NCI-H146 treated with DMSO at 0.1 percent for 48 hours (cell line): ENCODE results near the gene ATF4.

ENCODE experiments used
- DNase-seq: peaks from one replicate; lab custom pipeline; 2025; ENCODE audit not compliant: unreplicated experiment; lab: John Stamatoyannopoulos, UW

The ATF4 gene

DNA sequence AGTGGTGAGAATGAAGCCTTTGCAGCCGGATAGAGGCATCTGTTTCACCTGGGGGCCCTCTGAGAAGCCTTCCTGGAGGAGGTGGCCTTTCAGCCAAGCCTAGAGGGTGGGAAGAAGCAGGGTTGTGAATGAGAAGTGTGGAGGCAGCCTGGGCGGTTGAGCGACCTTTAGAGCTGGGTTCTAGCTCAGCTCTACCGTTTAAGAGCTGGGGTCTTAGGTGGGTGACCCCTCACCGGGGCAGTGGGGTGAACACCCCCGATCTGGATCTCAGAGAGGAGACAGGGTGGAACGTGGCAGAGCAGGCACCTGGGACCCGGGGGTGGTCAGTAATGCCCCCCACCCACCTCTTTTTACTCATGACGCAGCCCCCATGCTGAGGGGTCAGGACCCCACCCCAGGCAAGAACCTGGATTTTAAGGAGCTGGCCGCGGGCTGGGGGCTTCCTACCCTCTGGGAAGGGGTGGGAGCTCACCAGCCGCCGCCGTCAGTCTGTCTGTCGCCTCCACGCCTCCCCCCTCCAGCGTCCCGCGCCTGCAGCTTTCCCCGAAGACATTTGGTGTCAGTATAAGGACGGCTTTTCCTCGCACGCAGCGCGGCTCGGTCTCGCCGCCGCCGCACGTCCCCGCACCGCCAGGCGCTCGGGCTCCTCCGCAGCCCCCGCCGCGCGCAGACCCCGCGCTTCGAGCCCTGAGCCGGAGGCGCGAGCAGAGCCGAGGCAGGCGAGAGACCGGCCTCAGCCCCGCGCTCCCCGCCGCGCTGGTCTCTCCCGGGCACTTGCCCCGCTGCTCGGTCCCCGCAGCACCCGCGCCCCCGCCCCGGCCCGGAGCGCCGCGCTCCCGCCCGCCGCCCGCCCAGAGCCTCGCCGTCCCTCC lies 36.8 kb downstream of the ATF4 start:
- no peak for DNase-seq

DNA sequence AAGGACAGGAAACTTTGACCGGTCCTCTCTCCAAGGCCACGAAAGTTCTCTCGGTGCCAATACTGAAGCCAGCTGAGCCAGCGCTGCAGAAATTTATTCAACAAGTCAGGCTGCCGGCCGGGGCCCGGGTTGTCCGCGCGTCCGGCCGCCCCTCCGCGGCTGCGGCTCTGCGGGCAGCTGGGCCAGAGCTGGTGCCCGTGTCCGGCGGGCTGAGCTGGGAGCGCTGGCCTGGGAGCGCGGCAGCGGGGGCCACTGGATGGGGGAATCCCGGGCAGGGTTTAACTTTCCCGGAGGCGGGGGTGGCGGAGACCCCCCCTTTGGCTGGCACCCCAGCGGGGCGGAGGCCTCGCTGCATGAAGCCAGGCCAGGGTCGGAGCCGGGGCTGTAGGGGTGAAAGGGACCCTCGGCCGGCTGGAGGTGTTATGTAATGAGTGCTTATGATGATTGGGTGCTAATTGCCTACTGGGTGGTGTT lies 37.9 kb downstream of the ATF4 start:
- DNase-seq, result no peak

- DNase-seq, result no peak
These were observed 38.6 kb downstream of the ATF4 start for GRCh38 chr22:39558950-39559349.

DNA sequence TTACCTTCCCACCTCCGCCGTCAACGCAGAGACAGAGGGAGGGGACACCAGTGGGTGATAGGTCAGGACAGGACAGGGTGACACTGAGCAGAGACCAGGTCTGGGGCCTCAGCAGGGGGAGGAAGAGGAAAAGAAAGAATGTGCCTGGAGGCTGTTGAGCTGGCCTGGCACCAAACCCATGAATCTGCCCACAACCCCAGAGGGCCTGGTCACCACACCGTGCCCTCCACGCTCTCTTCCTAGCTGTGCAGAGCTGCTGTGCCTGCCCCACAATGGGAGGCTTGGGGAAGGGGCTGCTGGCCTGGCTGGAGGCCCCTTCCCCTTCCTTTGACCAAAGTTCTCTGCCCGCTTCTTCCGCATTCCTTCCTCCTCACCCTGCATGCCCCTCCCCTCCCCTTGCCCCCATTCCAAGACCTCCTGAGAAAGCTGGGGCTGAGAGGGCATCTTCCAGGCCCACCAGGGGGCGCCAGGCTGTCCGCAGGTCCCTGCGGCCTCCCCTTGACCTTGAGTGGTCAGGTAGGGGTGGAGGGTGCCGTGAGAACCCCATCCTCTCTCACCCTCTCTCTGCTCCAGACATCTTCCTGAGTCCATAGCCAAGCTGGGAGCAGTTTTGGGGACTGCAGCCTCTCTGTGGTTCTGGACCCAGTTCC lies 39.2 kb downstream of the ATF4 start:
- no peak for DNase-seq

DNA sequence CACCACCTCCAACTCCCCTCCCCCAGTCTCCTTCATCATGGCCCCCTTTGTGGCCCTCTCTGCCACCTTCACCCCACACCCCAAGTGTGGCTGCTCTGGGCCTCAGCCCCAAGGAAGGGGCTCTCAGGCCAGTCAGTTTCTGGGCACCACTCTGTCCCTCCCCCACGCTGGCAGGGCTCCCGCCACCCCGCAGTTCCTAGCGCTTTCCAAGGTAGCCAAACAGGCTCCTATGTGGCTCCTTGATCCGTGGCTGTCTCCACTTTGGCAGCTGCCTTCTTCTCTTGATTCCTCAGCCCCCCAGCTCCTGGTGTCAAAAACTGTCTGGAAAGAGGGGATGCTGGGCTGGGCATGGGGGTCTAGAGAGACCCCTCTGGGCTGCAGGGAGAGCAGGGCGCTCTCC lies 39.8 kb downstream of the ATF4 start:
- no peak for DNase-seq

DNA sequence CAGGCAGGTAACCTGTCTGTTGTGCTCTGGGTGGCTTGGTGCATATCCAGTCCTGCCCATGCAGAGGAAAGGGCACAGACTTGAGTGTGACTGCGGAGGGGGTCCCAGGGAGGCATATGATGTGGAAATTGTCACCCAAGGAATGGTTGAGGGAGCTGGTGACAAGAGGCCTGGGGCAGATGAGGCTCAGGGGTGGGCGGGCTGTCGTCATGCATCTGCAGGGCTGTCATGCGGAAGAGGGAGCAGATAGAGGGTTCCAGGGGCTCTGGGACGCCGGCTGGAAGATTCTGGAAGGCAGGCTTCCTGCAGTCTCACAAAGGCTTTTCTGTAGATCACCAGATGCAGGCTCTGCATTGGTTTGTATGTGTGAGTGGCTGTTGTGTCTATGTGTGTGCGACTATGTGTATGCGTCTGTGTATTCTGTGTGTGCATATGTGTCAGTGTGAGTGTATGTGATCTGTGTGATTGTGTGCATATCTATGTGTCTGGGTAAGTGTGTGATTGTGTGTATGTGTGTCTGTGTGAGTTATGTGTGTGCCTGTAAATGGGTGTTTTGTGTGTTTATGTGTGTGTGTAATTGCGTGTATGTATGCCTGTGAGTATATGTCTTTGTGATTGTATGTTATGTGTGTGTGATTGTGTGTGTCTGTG lies 42.6 kb downstream of the ATF4 start:
- no peak for DNase-seq

- DNase-seq, result no peak
These were observed 43.4 kb downstream of the ATF4 start for GRCh38 chr22:39563571-39564428.

GRCh38 chr22:39565414-39565944 lies 45.1 kb downstream of the ATF4 start:
- no peak for DNase-seq

DNA sequence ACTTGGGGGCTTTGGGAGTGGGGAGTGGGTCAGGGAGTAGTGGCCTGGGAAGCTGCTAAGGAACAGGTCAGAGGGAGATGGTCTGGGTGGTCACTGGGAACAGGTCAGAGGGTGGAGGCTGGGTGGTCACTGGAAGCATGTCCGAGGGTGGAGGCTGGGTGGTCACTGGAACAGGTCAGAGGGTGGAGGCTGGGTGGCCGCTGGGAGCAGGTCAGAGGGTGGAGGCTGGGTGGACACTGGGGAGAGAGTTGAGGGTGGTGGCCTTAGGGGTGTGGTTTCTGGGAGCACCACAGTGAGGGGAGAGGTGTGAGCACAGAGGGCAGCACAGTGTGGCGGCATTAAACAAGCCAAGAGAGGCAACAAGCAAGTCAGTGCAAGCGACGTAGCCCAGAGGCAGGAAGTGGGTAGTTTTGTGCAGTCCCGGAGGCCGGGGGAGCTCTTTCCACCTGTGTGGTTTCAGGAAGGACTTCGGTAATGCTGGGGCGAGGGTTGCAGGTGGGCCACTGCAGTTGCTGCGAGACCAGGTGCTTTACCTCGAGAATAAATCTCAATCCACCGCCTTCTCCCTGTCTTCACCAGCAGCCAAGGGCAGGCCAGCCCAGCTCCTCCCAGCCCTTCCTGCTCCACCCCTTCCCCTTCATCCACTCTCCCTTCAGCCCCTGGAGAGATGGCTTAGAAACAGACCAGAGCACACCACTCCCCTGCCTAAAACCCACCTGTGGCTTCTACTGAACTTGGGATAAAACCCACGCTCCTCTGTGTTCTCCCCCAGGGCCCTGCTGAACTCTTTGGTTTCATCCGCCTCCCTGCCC lies 47.0 kb downstream of the ATF4 start:
- no peak for DNase-seq

- DNase-seq, result no peak
These were observed 48.1 kb downstream of the ATF4 start for GRCh38 chr22:39568278-39568981.

DNA sequence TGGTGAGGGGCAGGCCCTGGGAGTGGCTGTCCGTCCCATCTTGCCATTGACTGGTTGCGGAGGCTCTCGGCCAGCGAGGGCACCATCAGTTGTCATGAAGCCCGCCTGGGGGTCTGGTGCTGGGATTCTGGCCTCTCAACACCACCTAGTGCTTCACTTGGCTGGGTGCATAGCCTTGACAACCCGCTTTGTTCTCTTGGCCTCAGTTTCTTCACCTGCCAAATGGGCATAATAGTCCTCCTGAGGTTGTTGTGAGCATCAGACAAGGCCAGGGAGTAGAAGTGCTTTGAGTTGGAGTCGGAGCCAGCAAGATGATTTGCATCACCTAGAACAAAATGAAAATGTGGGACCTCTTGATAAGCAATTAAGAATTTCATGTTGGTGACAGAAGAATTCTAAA lies 48.7 kb downstream of the ATF4 start:
- no peak for DNase-seq

- DNase-seq, result no peak
These were observed 49.9 kb downstream of the ATF4 start for GRCh38 chr22:39570226-39570625.

GRCh38 chr22:39570665-39571064 lies 50.3 kb downstream of the ATF4 start, which contains the start of gene CACNA1I:
CACNA1I (plus strand) TSS chr22:39570753; CDS start chr22:39570753, 0 bp downstream.
- DNase-seq, result no peak

- no peak for DNase-seq
These were observed 51.2 kb downstream of the ATF4 start for GRCh38 chr22:39571538-39571937.
